ENCODE data around the gene ZFP82.

- no peak for TF ChIP-seq TAF1 (IDR thresholded peaks at IDR 0.05; ENCODE audit: borderline replicate concordance, low read depth, low read length)
- no peak for TF ChIP-seq CTCF (IDR thresholded peaks at IDR 0.05)
- no peak for TF ChIP-seq MAX (IDR thresholded peaks at IDR 0.05; ENCODE audit: low read depth)
- TF ChIP-seq USF2 (IDR thresholded peaks at IDR 0.05; ENCODE audit: borderline replicate concordance, low read depth, low read length): no peak
- TF ChIP-seq YY1 (IDR thresholded peaks at IDR 0.05; ENCODE audit: low read depth): no peak
- no peak for TF ChIP-seq MXI1 (IDR thresholded peaks at IDR 0.05; ENCODE audit: low read depth, low read length)
- no peak for TF ChIP-seq SMC3 (IDR thresholded peaks at IDR 0.05; ENCODE audit: low read depth, low read length)
- no peak for TF ChIP-seq FOSL2 (IDR thresholded peaks at IDR 0.05; ENCODE audit: borderline replicate concordance, low read depth)
Measured at GRCh38 chr19:36392916-36393673, 25.3 kb downstream of the ZFP82 start.
